Loucy (cell line): ENCODE data around the gene TSHZ2.

Experiments used
- EZH2phosphoT487 ChIP-seq: fragments of 200-600 bp; IDR thresholded peaks from 2 replicates; pipeline ENCODE4 v1.6.1; 2018; ENCODE audit warnings: antibody characterized with exemption, mild to moderate bottlenecking, moderate library complexity, borderline replicate concordance
- TF ChIP-seq, protein P1 (sequence below): fragments of 200-600 bp; sonication (generic); conservative IDR thresholded peaks from 2 replicates; pipeline ENCODE4 v1.5.1; 2014; ENCODE audit warnings: mild to moderate bottlenecking, antibody characterized with exemption, low read length

DNA sequence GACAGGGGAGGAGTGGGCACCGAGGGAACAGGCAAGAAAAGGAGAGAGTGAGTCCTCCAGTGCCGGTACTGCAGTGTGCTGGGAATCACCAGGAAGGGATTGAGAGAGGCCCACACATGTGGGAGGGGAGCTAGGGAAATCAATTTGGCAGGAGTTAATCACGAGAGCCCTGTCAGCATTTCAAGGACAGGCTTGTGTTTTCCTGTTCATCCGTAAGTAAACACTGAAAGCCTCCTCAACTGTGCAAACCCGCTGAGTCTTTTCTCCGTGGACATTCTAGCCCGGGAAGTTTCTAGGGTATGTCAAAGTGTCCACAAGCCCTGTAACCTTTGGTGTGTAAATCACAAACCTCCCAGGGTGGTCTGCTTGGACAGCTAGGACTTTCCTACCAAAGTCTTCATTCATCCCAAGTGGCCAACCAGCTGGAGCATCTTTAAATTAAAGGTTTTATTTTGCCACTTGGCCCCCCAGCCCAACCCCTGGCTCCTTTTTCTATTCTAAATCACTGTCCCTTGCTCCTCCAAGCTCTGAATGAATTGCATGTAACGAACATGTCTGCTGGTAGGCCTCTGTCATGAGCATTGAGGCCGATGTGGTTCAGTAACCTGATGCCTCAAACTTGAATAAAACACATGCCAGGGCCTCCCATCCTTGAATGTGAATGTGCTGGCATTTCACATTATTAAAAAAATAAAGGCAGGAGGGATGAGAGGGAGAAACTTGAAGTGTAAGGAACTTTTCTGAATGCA lies 472.4 kb downstream of the TSHZ2 start:
- TF ChIP-seq, protein P1, sequence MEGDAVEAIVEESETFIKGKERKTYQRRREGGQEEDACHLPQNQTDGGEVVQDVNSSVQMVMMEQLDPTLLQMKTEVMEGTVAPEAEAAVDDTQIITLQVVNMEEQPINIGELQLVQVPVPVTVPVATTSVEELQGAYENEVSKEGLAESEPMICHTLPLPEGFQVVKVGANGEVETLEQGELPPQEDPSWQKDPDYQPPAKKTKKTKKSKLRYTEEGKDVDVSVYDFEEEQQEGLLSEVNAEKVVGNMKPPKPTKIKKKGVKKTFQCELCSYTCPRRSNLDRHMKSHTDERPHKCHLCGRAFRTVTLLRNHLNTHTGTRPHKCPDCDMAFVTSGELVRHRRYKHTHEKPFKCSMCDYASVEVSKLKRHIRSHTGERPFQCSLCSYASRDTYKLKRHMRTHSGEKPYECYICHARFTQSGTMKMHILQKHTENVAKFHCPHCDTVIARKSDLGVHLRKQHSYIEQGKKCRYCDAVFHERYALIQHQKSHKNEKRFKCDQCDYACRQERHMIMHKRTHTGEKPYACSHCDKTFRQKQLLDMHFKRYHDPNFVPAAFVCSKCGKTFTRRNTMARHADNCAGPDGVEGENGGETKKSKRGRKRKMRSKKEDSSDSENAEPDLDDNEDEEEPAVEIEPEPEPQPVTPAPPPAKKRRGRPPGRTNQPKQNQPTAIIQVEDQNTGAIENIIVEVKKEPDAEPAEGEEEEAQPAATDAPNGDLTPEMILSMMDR, result no peak
- no peak for TF ChIP-seq EZH2phosphoT487
